Prostate gland (tissue), 2 donors: ENCODE measurements around the gene OR5D18.

Experiments used
- POLR2A ChIP-seq: fragments of 450-650 bp; IDR thresholded peaks from one replicate; pipeline ENCODE4 v1.6.1; 2016; ENCODE audit warnings: antibody characterized with exemption, mild to moderate bottlenecking
- POLR2AphosphoS5 ChIP-seq: sonication (generic); formaldehyde crosslinking; IDR thresholded peaks from one replicate; pipeline ENCODE4 v1.6.1; 2017; ENCODE audit warnings: antibody characterized with exemption
- TF ChIP-seq, protein P1 (sequence below), 4 experiments: fragments of 200-600 bp in 2 of 4; fragments of 450-650 bp in 2 of 4; sonication (generic) in 2 of 4; IDR thresholded peaks; 1 replicate in 3 of 4; 2 replicates in 1 of 4; pipeline ENCODE4 v1.5.1; 2016 to 2019; ENCODE audit warnings: antibody characterized with exemption in 4 of 4, mild to moderate bottlenecking in 2 of 4, moderate library complexity in 2 of 4

DNA sequence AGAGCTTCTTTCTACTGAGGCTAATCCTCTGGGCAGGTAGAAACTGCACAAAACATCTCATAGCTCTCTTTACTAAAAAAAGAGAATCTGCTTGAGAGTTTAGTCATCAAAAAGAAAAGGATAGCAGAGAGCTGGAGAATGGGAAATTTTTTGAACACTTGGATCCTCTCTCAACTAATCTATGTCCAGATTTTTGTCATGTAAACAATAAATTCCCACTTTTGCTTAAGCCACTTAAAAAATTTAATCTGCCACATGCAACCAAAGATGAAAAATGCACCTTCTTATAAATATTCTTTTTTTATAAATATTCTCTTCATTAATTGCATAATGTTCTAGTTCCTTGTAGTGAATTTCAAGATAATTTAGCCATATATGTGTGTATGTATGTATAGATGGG lies 29.6 kb downstream of the OR5D18 start:
- TF ChIP-seq, protein P1, sequence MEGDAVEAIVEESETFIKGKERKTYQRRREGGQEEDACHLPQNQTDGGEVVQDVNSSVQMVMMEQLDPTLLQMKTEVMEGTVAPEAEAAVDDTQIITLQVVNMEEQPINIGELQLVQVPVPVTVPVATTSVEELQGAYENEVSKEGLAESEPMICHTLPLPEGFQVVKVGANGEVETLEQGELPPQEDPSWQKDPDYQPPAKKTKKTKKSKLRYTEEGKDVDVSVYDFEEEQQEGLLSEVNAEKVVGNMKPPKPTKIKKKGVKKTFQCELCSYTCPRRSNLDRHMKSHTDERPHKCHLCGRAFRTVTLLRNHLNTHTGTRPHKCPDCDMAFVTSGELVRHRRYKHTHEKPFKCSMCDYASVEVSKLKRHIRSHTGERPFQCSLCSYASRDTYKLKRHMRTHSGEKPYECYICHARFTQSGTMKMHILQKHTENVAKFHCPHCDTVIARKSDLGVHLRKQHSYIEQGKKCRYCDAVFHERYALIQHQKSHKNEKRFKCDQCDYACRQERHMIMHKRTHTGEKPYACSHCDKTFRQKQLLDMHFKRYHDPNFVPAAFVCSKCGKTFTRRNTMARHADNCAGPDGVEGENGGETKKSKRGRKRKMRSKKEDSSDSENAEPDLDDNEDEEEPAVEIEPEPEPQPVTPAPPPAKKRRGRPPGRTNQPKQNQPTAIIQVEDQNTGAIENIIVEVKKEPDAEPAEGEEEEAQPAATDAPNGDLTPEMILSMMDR (IDR thresholded peaks at IDR 0.05): no peak
- TF ChIP-seq POLR2A (no peak), POLR2AphosphoS5 (no peak)
